ENCODE data around the gene OPRPN.

Gene OPRPN

GRCh38 chr4:70367813-70368212 is 29.9 kb upstream of the OPRPN start:
- no peaks in the 10 kb centered on the region for H3K27me3 ChIP-seq (ENCODE audit: insufficient read depth, low read length)
- H3K27ac ChIP-seq (ENCODE audit: low read depth, low read length, poor library complexity, severe bottlenecking): no peak overlapping the region
- H3K36me3 ChIP-seq (ENCODE audit: insufficient read depth, low read length): no peaks in the 10 kb centered on the region
- no peak for TF ChIP-seq EZH2 (IDR thresholded peaks at IDR 0.05; ENCODE audit: borderline replicate concordance, low read length)
- TF ChIP-seq, protein P1, sequence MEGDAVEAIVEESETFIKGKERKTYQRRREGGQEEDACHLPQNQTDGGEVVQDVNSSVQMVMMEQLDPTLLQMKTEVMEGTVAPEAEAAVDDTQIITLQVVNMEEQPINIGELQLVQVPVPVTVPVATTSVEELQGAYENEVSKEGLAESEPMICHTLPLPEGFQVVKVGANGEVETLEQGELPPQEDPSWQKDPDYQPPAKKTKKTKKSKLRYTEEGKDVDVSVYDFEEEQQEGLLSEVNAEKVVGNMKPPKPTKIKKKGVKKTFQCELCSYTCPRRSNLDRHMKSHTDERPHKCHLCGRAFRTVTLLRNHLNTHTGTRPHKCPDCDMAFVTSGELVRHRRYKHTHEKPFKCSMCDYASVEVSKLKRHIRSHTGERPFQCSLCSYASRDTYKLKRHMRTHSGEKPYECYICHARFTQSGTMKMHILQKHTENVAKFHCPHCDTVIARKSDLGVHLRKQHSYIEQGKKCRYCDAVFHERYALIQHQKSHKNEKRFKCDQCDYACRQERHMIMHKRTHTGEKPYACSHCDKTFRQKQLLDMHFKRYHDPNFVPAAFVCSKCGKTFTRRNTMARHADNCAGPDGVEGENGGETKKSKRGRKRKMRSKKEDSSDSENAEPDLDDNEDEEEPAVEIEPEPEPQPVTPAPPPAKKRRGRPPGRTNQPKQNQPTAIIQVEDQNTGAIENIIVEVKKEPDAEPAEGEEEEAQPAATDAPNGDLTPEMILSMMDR (IDR thresholded peaks at IDR 0.05; ENCODE audit: low read length): no peak
- no peaks in the 10 kb centered on the region for H4K20me1 ChIP-seq (ENCODE audit: insufficient read depth, low read length)
- no peaks in the 10 kb centered on the region for H3F3A ChIP-seq (ENCODE audit: insufficient read depth, low read length)
- H2AFZ ChIP-seq (ENCODE audit: low read length): no peak overlapping the region
- no peak overlapping the region for H3K4me2 ChIP-seq (ENCODE audit: low read length)
- H3K9ac ChIP-seq (ENCODE audit: low read length): no peak overlapping the region
- H3K9me2 ChIP-seq (ENCODE audit: low read depth, low read length): no peaks in the 10 kb centered on the region
- no peaks in the 10 kb centered on the region for H3K79me2 ChIP-seq (ENCODE audit: insufficient read depth, low read length)
- H3K4me1 ChIP-seq (ENCODE audit: insufficient read depth, low read length, severe bottlenecking): peaks cover 7% of the 10 kb centered on the region
- no peak overlapping the region for H3K4me3 ChIP-seq (ENCODE audit: low read depth, low read length, poor library complexity, severe bottlenecking)
- no peaks in the 10 kb centered on the region for H3K9me3 ChIP-seq (ENCODE audit: low read length)

DNA sequence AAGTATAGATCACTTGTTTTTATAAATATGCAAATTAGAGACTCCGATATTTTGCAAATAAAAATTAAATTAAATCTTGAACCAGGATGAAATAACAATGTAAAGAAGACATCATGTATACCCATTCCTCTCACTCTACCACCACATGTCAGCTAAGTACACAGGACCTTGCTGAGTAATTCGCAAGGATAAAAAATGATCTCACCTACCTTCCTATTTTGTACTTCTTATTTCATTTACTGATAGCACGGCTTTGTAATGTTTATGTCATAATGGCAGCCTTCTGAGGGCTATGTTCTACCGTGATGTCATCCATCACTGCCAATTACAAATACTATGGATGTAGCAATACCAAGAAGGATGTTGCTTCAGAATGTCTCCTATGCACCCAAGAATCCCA is 25.8 kb upstream of the OPRPN start:
- Histone ChIP-seq H3K9me2 (ENCODE audit: low read depth, low read length) (no peaks in the 10 kb centered on the region), H3K4me1 (ENCODE audit: insufficient read depth, low read length, severe bottlenecking) (no peaks in the 10 kb centered on the region), H3K27ac (ENCODE audit: low read depth, low read length, poor library complexity, severe bottlenecking) (no peak overlapping the region), H3F3A (ENCODE audit: insufficient read depth, low read length) (no peaks in the 10 kb centered on the region), H3K27me3 (ENCODE audit: insufficient read depth, low read length) (no peaks in the 10 kb centered on the region), H2AFZ (ENCODE audit: low read length) (no peak overlapping the region), H3K36me3 (ENCODE audit: insufficient read depth, low read length) (no peaks in the 10 kb centered on the region), H4K20me1 (ENCODE audit: insufficient read depth, low read length) (no peaks in the 10 kb centered on the region), H3K4me3 (ENCODE audit: low read depth, low read length, poor library complexity, severe bottlenecking) (no peak overlapping the region), H3K4me2 (ENCODE audit: low read length) (no peak overlapping the region), H3K9ac (ENCODE audit: low read length) (no peak overlapping the region), H3K79me2 (ENCODE audit: insufficient read depth, low read length) (no peaks in the 10 kb centered on the region), H3K9me3 (ENCODE audit: low read length) (no peaks in the 10 kb centered on the region)
- TF ChIP-seq, protein P1 (IDR thresholded peaks at IDR 0.05; ENCODE audit: low read length): no peak
- no peak for TF ChIP-seq EZH2 (IDR thresholded peaks at IDR 0.05; ENCODE audit: borderline replicate concordance, low read length)

DNA sequence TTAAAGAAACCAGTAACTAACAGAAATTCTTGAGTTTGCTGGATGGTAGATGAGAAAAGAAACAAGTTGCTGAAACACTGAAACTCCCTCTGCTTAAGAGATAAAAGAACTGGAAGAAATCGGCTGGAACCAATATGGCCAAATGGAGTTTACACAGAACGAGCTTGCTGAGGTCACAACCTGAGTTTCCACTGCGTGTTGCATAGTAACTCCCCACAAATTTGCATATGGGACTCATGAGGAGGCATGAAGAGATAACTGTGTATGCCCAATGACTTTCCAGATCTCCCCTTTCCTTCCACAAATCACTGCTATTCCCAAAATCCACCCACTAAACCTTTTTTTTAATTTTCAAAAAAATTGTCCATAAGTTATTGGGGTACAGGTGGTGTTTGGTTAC is 25.0 kb upstream of the OPRPN start:
- H3K4me1 ChIP-seq (ENCODE audit: insufficient read depth, low read length, severe bottlenecking): no peaks in the 10 kb centered on the region
- no peak overlapping the region for H3K4me2 ChIP-seq (ENCODE audit: low read length)
- H4K20me1 ChIP-seq (ENCODE audit: insufficient read depth, low read length): no peaks in the 10 kb centered on the region
- TF ChIP-seq, protein P1 (IDR thresholded peaks at IDR 0.05; ENCODE audit: low read length): no peak
- no peak overlapping the region for H3K4me3 ChIP-seq (ENCODE audit: low read depth, low read length, poor library complexity, severe bottlenecking)
- H2AFZ ChIP-seq (ENCODE audit: low read length): no peak overlapping the region
- H3K36me3 ChIP-seq (ENCODE audit: insufficient read depth, low read length): no peaks in the 10 kb centered on the region
- H3K79me2 ChIP-seq (ENCODE audit: insufficient read depth, low read length): no peaks in the 10 kb centered on the region
- no peaks in the 10 kb centered on the region for H3K9me2 ChIP-seq (ENCODE audit: low read depth, low read length)
- no peak overlapping the region for H3K9ac ChIP-seq (ENCODE audit: low read length)
- no peaks in the 10 kb centered on the region for H3K27me3 ChIP-seq (ENCODE audit: insufficient read depth, low read length)
- no peaks in the 10 kb centered on the region for H3K9me3 ChIP-seq (ENCODE audit: low read length)
- H3F3A ChIP-seq (ENCODE audit: insufficient read depth, low read length): no peaks in the 10 kb centered on the region
- H3K27ac ChIP-seq (ENCODE audit: low read depth, low read length, poor library complexity, severe bottlenecking): no peak overlapping the region
